K562 (cell line): ENCODE results near the gene ZBTB16. TPM values are rescaled to one million over a fixed set of nuclear protein-coding genes. Genes with fewer than 3 reads are reported as not detected.

Experiments used
- FOXM1 ChIP-seq, 2 experiments: fragments of 450-650 bp in 1 of 2; sonication (generic) in 1 of 2; formaldehyde crosslinking in 1 of 2; IDR thresholded peaks; 2 replicates each; pipeline versions ENCODE4 v1.6.1 to v1.9.0; 2017 to 2022; ENCODE audit warnings: low read depth in 2 of 2, mild to moderate bottlenecking in 2 of 2, missing genetic modification reagents in 1 of 2, moderate library complexity in 1 of 2
- POLR3G ChIP-seq: IDR thresholded peaks from 2 replicates; pipeline ENCODE4 v1.6.1; 2011; ENCODE audit not compliant: insufficient read length, insufficient replicate concordance; ENCODE audit errors: extremely low read depth
- polyA plus RNA-seq, 8 experiments: library from polyadenylated mRNA; depleted of rRNA in 4 of 8; stranded (reverse) in 5 of 8; unstranded in 3 of 8; fragments of >200 nt; fragmentation: Nextera tagmentation in 2 of 8; fragmentation: Illumina TruSeq in 1 of 8; extraction: Ambion mirVana in 2 of 8; extraction: Trizol in 1 of 8; gene quantifications; 2 replicates each; pipeline versions ENCODE4 v1.2.1 to v1.2.3, GENCODE V29; 2011 to 2014; ENCODE audit warnings: inconsistent platforms in 1 of 8, missing spikeins in 1 of 8
- total RNA-seq, 7 experiments: library from RNA; depleted of rRNA in 6 of 7; stranded (reverse); fragments of >200 nt in 6 of 7; fragmentation: Illumina TruSeq in 2 of 7; extraction: Trizol in 2 of 7; gene quantifications; 2 replicates each; pipeline versions ENCODE4 v1.2.1 to v1.2.3, GENCODE V29; 2011 to 2021; ENCODE audit warnings: low replicate concordance in 1 of 7
- TF ChIP-seq, protein P1 (sequence below), 2 experiments: fragments of 450-650 bp in 1 of 2; IDR thresholded peaks; 2 replicates each; pipeline ENCODE4 v1.6.1; 2011 to 2017; ENCODE audit warnings: low read depth in 2 of 2, antibody characterized with exemption in 1 of 2, borderline replicate concordance in 1 of 2, low read length in 1 of 2, mild to moderate bottlenecking in 1 of 2, mixed read lengths in 1 of 2; ENCODE audit not compliant: control insufficient read depth in 1 of 2
- TF ChIP-seq, protein P2 (sequence below), 2 experiments: fragments of 450-650 bp; conservative IDR thresholded peaks; 2 replicates each; pipeline ENCODE4 v1.6.1; 2017; ENCODE audit warnings: mild to moderate bottlenecking in 2 of 2, moderate library complexity in 2 of 2
- TF ChIP-seq, protein P3 (sequence below): IDR thresholded peaks from 3 replicates; pipeline ENCODE4 v1.6.1; 2011; ENCODE audit warnings: borderline replicate concordance, mild to moderate bottlenecking, moderate library complexity; ENCODE audit not compliant: insufficient read length; ENCODE audit errors: extremely low read depth

Gene ZBTB16
- total and polyA plus RNA-seq, 9 of the 15 experiments (the other 6 are each of a cell fraction or from before 2014, with no cell fraction given) = 0.06 to 0.40 (median 0.24) TPM; not detected in 4

DNA sequence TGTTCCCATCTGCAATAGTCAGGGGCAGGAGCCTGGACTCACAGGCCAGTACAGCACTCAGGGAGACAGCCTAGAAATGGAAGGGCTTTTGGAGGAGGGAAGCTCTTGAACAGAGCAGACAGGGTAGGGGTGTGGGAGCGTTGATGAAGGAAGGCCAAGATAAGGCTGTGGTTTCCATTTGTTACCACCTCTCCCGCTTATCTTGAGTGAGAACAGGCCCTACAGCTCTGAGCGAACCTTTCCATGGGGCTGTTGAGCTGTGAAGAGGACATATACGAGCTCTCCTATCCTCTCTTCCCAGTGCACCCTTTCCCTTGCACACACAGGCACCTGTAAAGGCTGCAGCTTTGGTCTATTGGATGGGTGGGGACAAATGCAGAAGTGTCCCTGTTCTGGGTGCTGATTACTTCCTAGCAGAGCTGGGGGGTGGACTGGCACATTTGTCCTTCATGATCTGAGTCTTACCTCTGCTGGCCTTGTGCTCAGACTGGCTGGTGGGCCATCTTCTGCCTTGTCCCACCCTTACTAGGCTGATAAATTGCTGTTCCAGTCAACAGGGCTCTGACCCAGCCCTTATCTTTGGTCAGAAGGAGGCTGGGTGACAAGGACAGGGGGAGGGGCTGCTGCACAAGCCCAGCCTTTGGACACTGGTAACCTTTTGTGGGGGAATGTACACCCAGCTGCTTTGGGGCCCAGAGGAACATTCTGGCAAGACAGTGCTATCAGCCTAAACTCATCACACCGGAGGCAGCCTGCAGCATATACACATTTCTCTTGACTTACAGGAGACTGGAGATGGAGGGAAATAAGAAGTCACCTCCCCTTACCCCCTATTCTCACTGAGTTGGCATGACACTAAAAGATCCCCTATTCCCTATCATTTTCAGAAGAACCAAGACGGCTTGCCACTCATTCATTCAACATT lies 156.6 kb downstream of the ZBTB16 start (continued):
- TF ChIP-seq, protein P1, sequence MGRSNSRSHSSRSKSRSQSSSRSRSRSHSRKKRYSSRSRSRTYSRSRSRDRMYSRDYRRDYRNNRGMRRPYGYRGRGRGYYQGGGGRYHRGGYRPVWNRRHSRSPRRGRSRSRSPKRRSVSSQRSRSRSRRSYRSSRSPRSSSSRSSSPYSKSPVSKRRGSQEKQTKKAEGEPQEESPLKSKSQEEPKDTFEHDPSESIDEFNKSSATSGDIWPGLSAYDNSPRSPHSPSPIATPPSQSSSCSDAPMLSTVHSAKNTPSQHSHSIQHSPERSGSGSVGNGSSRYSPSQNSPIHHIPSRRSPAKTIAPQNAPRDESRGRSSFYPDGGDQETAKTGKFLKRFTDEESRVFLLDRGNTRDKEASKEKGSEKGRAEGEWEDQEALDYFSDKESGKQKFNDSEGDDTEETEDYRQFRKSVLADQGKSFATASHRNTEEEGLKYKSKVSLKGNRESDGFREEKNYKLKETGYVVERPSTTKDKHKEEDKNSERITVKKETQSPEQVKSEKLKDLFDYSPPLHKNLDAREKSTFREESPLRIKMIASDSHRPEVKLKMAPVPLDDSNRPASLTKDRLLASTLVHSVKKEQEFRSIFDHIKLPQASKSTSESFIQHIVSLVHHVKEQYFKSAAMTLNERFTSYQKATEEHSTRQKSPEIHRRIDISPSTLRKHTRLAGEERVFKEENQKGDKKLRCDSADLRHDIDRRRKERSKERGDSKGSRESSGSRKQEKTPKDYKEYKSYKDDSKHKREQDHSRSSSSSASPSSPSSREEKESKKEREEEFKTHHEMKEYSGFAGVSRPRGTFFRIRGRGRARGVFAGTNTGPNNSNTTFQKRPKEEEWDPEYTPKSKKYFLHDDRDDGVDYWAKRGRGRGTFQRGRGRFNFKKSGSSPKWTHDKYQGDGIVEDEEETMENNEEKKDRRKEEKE (IDR thresholded peaks at IDR 0.05; ENCODE audit: borderline replicate concordance in 1 of 2, control insufficient read depth in 1 of 2, low read depth in 2 of 2, low read length in 1 of 2) = 0 out of 4 replicates have a peak, but pooled peaks of 1 of the 2 experiments have one; percentile 27
- TF ChIP-seq, protein P2, sequence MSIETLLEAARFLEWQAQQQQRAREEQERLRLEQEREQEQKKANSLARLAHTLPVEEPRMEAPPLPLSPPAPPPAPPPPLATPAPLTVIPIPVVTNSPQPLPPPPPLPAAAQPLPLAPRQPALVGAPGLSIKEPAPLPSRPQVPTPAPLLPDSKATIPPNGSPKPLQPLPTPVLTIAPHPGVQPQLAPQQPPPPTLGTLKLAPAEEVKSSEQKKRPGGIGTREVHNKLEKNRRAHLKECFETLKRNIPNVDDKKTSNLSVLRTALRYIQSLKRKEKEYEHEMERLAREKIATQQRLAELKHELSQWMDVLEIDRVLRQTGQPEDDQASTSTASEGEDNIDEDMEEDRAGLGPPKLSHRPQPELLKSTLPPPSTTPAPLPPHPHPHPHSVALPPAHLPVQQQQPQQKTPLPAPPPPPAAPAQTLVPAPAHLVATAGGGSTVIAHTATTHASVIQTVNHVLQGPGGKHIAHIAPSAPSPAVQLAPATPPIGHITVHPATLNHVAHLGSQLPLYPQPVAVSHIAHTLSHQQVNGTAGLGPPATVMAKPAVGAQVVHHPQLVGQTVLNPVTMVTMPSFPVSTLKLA (conservative IDR thresholded peaks at IDR 0.05) = peak in 1 of 2 experiments; percentile 50; a peak in 1 of 4 replicates
- TF ChIP-seq FOXM1 (IDR thresholded peaks at IDR 0.05; ENCODE audit: low read depth) (peak; percentile 73), FOXM1 (CRISPR knock-in tag; IDR thresholded peaks at IDR 0.05; ENCODE audit: low read depth) (0 out of 2 replicates have a peak, but pooled peaks have one; percentile 76), POLR3G (no peak)
- TF ChIP-seq, protein P3, sequence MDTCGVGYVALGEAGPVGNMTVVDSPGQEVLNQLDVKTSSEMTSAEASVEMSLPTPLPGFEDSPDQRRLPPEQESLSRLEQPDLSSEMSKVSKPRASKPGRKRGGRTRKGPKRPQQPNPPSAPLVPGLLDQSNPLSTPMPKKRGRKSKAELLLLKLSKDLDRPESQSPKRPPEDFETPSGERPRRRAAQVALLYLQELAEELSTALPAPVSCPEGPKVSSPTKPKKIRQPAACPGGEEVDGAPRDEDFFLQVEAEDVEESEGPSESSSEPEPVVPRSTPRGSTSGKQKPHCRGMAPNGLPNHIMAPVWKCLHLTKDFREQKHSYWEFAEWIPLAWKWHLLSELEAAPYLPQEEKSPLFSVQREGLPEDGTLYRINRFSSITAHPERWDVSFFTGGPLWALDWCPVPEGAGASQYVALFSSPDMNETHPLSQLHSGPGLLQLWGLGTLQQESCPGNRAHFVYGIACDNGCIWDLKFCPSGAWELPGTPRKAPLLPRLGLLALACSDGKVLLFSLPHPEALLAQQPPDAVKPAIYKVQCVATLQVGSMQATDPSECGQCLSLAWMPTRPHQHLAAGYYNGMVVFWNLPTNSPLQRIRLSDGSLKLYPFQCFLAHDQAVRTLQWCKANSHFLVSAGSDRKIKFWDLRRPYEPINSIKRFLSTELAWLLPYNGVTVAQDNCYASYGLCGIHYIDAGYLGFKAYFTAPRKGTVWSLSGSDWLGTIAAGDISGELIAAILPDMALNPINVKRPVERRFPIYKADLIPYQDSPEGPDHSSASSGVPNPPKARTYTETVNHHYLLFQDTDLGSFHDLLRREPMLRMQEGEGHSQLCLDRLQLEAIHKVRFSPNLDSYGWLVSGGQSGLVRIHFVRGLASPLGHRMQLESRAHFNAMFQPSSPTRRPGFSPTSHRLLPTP = no peak
